GM19455 (cell line): Measurements from ENCODE around the gene CCDC71L.

ENCODE experiments used
- ATAC-seq: cut with Tn5 transposase; IDR thresholded peaks from one replicate; pipeline ENCODE4 v1.9.1; 2021; ENCODE audit not compliant: unreplicated experiment

The CCDC71L gene

GRCh38 chr7:106659166-106659962, 1.6 kb downstream of the CCDC71L start:
- ATAC-seq: no peak

DNA sequence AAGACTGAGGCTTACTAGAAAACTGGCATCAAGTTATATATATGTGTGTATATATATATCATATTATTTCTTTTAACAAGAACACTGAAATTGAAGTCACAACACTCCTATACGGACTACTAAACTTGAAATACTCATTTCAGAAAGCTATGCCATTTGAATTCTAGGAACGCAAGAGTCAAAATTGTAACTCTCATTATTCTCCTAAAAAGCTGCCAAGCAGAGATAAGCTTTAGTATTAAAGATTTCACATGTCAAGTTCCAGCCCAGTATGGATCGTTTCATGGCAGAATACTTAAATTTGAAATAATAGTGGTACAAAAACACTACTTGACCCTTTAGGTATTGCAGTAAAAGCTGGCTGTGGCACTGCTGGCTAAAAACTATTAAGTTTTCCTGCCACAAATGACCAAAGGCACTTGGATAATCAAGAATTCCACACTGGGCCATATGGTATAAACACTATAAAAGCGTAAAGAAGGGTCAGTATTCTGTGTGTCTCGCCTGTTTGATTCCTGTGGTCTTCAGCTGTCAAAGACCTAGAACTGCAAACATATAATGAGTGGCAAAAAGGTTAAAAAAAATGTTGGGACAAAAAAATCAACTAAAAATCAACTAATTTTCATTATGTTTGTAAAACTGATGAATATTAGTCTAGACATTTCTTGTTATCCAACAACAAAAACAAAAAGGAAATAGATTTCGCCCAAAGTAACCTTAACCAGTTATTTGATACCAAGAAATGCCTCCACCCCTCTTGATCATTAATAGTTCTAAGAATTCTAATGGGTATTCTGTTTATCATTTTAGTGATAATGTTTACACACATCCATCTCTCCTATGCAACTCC, 2.4 kb downstream of the CCDC71L start:
- no peak for ATAC-seq

GRCh38 chr7:106657085-106657991, 3.6 kb downstream of the CCDC71L start:
- no peak for ATAC-seq

GRCh38 chr7:106655703-106656498, 5.1 kb downstream of the CCDC71L start:
- no peak for ATAC-seq

DNA sequence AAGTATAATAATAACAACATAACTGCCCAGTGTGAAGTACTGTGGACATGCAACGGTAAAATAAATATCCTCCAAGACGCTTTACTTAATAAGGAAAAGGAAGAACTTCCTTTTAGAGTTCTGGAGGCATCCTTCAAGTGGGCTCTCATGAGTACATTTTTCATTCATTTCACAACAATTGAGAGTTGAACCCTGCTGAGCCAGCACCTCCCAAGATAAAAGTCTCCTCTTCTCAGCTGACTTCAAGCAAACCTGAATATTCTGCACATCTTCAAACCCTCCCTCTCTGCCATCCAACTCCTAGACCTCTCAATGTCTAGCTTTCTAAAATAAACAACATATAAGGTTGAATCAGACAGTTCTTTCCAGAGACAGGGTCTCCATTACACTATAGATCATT, 7.5 kb downstream of the CCDC71L start:
- ATAC-seq: no peak

DNA sequence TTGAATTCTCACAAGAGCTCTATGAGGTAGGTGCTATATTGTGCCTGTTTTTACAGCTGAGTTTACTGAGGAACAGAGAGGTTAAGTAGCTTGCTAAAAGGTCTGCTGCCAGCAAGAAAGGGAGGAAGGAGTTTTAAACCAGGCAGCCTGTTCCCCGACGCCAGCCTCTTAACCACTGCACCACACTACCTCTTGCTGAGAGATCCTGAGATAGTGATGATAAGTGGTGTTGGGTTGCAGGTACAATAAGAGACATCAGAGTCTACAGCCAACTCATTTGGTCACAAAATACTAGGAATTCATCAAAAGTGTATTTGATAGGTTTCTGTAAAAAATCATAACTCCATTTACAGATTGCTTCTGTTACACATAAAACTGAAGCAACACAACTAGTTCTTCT, 8.0 kb downstream of the CCDC71L start:
- no peak for ATAC-seq

DNA sequence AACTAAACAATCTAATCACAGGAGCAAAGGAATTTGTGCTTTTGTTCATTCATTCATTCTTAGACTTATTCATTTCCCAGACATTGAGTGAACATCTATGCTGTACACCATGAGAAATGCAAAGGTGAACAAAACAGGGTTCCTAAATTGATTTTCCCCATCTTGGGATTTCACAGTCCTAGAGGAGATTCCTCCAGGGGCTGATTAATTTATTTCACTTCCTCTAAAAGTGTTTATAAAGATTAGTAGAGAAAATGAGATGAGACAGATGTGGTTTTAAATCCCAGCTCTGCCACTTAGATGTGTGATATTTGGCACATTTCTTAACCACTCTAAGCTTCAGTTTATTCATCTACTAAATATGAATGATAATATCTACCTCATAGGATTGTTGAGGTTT, 8.9 kb downstream of the CCDC71L start:
- no peak for ATAC-seq

GRCh38 chr7:106646256-106646655, 14.7 kb downstream of the CCDC71L start:
- no peak for ATAC-seq

DNA sequence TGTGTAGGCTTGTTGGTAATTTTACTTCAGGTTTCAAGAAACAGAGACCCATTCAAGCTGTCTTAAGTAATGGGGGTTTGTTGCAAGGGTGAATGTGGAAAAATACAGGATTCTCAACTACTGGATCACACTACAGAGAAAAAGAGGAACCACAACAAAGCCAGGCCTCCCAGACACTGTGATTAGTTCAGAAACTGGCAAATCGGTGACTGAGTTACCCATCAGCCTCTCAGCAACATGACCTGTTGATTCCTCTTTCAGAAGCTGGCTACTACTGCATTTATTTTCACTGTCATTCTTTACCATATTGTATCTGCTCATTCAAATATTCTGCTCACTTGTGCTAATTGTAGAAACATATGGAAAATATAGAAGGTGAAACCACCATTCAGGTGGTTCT, 16.0 kb downstream of the CCDC71L start:
- no peak for ATAC-seq

DNA sequence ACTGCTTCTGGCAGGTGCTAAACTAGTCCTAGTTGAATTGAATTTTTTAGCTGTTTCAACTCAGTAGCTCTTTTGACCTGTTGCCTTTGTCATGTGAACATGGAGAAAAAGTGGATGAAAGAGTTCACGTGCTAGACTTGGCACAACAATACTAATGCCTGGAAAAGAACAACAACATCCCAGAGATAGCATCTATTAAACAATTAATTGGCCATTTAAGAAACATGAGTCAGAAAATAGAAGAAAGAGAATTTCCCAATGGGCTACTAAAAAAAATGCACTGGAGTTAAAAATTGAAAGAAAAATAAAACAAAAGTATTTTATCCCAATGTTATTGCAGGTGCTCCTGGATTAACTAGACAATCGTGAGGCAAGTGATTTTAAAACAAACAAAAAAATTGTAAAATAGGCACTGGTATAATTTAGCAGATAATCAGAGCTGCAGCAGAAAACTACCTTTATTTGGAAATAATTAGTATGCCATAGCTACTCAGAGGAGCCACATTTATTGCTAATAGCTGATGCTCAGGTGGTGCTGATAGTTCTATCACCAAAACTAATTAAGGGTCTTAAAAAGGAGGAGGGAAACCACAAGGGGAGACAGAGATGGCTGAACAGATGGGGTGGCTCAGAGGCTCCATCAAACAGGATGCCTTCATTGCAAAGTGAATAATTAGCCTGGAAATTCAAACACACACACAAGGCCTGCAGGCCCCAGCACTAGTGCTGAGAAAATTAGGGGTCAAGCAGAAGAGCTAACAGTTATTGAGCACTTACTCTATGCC, 17.6 kb downstream of the CCDC71L start:
- no peak for ATAC-seq

- ATAC-seq: no peak
These were observed 19.5 kb downstream of the CCDC71L start for GRCh38 chr7:106641416-106641815.

- ATAC-seq: no peak
These were observed 20.4 kb downstream of the CCDC71L start for GRCh38 chr7:106640368-106641141.

DNA sequence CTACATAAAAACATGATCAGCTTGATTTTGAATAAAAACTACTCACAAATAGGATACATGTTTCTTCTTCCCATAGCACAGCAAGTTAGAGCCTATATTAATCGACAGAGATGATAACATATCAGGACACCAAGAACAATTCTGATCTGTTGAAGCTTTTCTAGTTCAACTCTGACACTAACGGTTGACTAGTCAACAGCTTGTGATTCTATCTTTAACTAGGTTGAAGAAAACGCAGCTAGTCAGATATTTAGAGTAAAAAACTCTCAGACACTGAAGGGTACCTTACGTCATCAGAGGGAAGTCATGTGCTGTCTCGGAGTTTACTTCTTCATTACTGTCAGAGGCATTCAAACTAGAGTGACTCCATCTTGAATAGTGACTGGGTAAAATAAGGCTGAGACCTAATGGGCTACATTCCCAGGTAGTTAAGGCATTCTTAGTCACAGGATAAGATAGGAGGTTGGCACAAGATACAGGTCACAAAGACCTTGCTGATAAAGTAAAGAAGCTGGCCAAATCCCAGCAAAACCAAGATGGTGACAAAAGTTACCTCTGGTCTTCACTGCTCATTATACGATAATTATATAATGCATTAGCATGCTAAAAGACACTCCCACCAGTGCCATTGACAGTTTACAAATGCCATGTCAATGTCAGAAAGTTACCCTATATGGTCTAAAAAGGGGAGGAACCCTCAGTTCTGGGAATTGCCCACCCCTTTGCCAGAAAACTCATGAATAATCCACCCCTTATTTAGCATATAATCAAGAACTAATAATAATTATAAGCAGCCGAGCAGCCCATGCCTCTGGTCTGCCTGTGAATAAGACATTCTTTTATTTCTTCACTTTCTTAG, 21.3 kb downstream of the CCDC71L start:
- ATAC-seq: no peak

DNA sequence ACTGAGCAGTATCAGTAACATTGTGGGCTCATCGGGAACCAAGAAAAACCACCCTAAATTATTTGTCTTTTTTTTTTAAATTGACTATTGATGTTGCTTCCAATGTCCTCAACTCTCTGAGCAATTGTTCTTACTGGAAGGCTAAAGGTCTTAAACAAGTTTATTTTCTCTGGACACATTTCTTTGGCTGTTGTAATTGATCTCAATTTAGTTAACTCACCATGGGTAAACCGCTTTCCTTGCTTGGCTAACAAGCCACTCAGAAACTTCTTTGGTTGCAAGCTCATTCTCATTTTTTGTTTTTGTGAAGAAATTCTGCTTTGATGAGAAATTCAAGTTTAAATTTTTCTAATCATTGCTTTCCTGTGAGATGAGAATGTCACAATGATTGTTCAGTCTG, 25.5 kb downstream of the CCDC71L start:
- ATAC-seq: no peak

GRCh38 chr7:106634958-106635357, 26.0 kb downstream of the CCDC71L start:
- ATAC-seq: no peak

GRCh38 chr7:106630648-106631047, 30.3 kb downstream of the CCDC71L start:
- no peak for ATAC-seq

DNA sequence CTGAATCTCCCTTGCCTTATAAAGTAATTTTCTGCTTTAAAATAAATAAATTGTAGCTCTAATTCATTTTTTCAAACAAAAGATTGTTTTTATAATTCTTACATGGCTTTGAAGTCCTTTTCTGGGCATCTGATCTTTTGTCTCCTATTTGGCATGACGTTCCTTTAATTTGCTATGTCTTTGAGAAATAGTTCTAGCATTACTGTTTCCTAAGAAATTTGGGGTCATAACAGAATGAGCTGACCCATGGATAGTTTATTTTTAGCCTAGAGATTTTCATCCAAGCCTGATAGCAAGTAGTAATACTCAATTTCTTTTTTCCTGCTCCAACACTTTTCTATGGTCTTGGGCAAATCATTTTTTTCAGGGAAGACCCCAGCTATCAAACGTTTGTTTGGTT, 31.4 kb downstream of the CCDC71L start:
- no peak for ATAC-seq
